ENCODE results near the gene TECPR1. TPM values are rescaled to one million over a fixed set of nuclear protein-coding genes. Genes with fewer than 3 reads are reported as not detected.
"Not testable (repeated sequence)": the region's sequence is repeated elsewhere in the genome, so short reads cannot be mapped to it uniquely, and the experiment has no call there.

Gene TECPR1
- total and polyA plus RNA-seq, 5 donors = 10.5 to 25.5 (median 25.1) TPM

DNA sequence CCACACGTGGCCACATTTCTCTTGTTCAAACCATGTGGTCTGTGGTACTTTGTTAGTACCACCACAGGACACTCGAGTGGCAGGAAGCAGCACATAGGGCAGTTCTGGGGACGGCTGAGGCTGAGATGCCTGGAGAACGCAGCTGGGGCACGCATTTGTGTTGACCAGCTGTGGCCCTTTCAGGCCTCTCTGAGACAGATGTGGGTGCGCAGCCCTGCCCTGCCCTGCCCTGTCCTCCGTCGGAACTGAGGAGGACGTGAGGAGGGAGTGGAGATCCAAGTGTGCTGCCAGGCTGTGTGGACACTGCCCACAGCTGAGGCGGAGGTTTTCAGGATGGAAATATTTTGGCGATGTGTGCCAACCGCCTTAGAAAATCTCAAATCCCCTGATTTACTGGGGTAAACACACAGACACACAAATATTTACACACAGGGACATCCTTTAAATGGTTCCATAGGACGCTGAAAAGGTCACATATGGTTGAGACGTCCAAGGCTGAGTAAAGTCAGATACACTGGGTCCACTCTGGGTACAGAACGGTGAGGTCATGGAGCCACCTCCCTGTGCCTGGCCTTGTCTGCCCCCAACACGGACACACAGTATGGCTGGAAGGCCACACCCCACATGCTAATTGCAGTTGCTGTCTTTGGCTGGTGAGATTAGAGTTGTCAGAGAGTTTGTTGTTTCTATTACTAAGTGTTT is 26.0 kb downstream of the TECPR1 start:
- 86% methylated on average over 16 of the region's 16 CpGs for WGBS
- no peaks in the 10 kb centered on the region for H3K4me1 ChIP-seq (ENCODE audit: control insufficient read depth, insufficient read depth, low read length)
- H3K27ac ChIP-seq (ENCODE audit: low read length) = no peak overlapping the region
- H3K9me3 ChIP-seq (ENCODE audit: control insufficient read depth, low read length) = no peaks in the 10 kb centered on the region
- H3K4me3 ChIP-seq (ENCODE audit: low read length) = no peak overlapping the region
- ATAC-seq (no peak), DNase-seq (peak in 2 of 3 donors; percentile 6 to 18)
- intact Hi-C loops (cut with DNase I) = no loop called here
- no peaks in the 10 kb centered on the region for H3K27me3 ChIP-seq (ENCODE audit: control insufficient read depth, insufficient read depth)

DNA sequence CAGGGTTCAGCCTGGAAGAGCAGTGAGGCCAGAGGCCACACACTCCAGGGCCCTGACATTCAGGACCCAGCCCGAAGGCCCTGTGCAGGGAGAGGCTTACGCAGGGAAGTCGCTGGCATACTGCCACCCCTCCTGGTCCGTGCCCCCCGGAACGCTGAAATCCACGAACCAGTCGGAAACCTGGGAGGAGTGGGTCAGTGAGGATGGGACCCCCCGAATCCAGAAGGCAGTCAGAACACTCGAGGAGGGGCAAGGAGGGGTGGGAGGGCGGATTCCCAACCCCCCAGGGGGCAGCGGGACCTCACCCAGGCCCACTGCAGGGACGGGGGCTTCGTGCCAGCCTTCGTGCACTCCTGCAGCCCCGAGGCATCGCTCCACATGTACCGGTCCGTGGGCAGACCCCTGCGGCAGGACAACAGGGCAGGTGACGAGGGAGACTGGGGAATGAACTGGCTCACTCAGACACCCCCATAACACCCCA is 27.3 kb downstream of the TECPR1 start:
- ATAC-seq (no peak), DNase-seq (peak in 2 of 3 donors; percentile 41 to 60)
- Histone ChIP-seq H3K27me3 (ENCODE audit: control insufficient read depth, insufficient read depth) (no peaks in the 10 kb centered on the region), H3K4me3 (ENCODE audit: low read length) (no peak overlapping the region), H3K27ac (ENCODE audit: low read length) (no peak overlapping the region), H3K9me3 (ENCODE audit: control insufficient read depth, low read length) (no peaks in the 10 kb centered on the region), H3K4me1 (ENCODE audit: control insufficient read depth, insufficient read depth, low read length) (no peaks in the 10 kb centered on the region)
- intact Hi-C loops (cut with DNase I) = no loop called here
- WGBS = 93% methylated on average over 21 of the region's 21 CpGs

DNA sequence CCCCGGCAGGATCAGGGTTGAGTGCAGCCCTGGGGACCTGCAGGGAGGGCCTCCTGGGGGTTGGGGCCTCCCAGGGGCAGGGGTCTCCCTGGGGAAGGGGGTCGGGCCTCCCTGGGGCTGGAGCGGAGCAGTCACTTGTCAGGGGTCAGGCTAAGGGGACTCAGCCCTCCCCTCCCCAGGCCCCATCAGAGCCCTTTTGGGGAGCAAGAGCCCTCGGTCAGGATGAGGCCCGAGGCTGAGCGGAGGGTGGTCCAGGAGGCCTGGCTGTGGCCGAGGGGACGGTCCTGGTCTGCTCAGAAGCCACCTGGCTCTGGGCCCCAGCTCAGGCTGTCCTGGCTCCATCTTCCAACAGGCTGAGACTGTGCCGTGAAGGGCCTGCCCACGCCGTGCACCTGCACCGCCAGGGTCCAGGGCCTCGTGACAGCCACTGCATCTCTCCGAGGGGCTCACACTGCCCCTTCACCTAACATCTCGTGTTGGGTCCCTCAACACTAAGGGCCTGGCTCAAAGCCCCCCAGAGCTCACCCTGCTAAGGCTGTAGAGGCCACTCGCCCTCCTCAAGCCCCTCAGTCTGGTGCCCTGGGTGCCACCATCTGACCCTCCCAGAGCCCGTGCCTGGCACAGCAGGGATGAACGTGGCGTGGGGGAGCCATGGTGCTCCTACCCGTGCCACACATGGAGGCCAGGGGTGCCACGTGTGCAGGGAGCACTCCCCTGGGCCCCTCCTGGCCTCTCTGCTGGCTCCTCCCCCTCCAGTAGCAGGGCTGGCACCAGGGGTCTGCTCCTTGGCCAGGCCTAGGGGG is 27.9 kb downstream of the TECPR1 start:
- ATAC-seq (peak in 1 of 2 donors; percentile 22), DNase-seq (peak in 2 of 3 donors; percentile 50 to 52)
- Histone ChIP-seq H3K27ac (ENCODE audit: low read length) (no peak overlapping the region), H3K27me3 (ENCODE audit: control insufficient read depth, insufficient read depth) (no peaks in the 10 kb centered on the region), H3K9me3 (ENCODE audit: control insufficient read depth, low read length) (no peaks in the 10 kb centered on the region), H3K4me3 (ENCODE audit: low read length) (no peak overlapping the region), H3K4me1 (ENCODE audit: control insufficient read depth, insufficient read depth, low read length) (no peaks in the 10 kb centered on the region)
- intact Hi-C loops (cut with DNase I) = no loop called here
- WGBS = 90% methylated on average over 21 of the region's 21 CpGs

DNA sequence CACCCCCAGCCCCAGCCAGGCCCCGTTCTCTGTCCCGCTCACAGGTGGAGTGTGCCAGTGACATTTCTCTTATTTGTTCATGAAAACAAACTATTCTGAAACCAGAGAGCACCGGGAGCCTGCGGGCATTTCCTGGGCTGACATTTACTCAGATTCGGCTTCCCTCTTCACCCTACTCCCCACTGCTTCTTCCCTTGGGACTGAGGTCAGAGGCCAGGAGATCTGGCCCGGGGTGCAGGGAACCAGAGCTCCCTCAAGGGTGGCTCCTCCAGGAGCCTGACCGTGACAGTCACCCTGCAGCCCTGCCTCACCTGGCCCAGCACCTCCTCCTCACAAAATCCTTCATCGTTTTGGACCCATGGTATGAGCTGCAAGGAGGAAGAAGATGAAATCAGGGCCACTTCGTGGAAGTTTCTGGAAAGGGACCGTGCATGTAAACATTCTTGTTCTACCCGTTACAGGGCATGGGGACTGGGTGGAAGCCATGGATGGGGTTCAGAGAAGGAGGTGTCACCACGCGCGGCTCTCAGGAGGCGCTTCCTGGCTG is 28.6 kb downstream of the TECPR1 start:
- Histone ChIP-seq H3K27ac (ENCODE audit: low read length) (no peak overlapping the region), H3K4me1 (ENCODE audit: control insufficient read depth, insufficient read depth, low read length) (no peaks in the 10 kb centered on the region), H3K9me3 (ENCODE audit: control insufficient read depth, low read length) (no peaks in the 10 kb centered on the region), H3K4me3 (ENCODE audit: low read length) (no peak overlapping the region), H3K27me3 (ENCODE audit: control insufficient read depth, insufficient read depth) (no peaks in the 10 kb centered on the region)
- intact Hi-C loops (cut with DNase I) = no loop called here
- 83% methylated on average over 15 of the region's 15 CpGs for WGBS
- DNase-seq = peak in 2 of 3 donors; percentile 6 to 27
- ATAC-seq = no peak

DNA sequence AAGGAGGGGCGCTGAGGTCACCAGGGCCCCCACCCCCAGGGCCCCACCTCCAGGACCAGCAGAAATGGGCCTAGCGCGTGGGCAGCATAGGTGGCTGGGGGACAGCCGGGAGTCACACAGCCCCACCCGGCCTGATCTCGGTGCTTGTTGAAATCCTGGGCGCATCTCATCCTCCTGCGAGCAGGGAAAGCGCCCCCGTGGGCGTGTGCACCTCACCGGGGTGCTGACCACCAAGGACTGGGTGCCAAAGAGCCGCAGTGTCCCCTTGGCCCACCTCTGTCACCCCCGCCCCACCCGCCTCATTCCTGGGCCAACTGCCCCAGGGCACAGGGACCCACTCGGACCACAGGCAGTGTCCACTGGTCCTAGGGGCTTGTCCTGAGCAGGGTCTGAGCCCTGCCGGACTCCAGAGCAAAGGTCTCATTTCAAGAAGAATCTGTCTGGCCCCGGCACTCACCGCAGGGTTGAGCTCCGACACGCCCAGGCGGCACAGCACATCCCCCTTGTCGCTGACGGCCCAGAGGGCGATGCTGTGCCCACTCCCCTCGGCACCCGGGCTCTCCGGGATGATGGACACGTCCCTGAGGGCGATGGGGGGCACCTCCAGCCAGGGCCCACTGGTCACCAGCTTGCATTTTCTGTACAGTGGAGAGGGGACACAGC is 29.4 kb downstream of the TECPR1 start:
- DNase-seq (peak in 2 of 3 donors; percentile 36 to 50), ATAC-seq (peak in 1 of 2 donors; percentile 14)

DNA sequence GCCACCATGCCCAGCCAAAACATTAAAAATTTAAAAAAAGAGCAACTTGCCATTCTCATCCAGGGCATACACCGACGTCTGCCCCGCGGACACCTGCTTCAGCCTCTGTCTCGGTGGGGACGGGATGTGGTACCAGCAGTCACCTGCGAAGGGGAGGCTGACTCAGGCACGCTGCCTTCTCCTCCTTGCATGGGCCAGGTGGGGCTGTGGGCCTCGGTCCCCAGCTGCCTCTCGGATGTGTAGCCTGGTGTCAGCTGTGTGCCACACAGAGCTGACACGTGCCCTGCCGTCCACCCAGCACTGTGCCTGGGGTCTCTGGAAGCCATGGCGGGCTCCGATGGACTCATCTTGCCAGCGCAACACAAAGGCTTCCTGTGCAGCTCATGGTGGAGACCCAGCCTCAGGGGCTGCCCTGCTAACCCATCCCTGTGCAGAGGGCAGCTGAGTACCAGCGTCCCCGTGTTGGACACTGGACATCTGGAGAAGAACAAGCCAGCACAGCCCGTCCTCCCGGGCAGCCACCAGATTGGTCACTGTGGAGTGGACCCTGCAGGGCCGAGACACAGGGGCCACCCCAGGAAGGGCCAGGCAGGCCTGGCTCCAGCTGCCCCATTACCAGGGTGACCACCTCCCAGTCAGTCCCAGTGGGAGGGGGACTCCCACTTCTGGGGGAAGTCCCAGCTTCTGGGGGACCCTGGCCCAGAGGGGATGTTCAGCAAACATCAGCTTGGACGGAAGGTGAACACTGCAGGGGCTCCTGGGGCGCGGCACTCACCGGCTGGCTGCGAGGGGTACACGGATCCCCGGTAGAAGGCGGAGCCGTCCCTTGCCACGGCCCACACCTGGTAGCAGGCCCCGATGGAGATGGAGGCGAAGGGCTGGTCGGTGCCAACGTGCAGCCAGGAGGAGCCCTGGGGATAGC is 30.2 kb downstream of the TECPR1 start:
- Histone ChIP-seq H3K4me1 (ENCODE audit: control insufficient read depth, insufficient read depth, low read length) (no peaks in the 10 kb centered on the region), H3K4me3 (ENCODE audit: low read length) (no peak overlapping the region), H3K9me3 (ENCODE audit: control insufficient read depth, low read length) (no peaks in the 10 kb centered on the region), H3K27ac (ENCODE audit: low read length) (no peak overlapping the region), H3K27me3 (ENCODE audit: control insufficient read depth, insufficient read depth) (no peaks in the 10 kb centered on the region)
- WGBS = 95% methylated on average over 34 of the region's 34 CpGs
- intact Hi-C loops (cut with DNase I) = no loop called here
- peak in 2 of 3 donors; percentile 26 to 44 for DNase-seq
- peak; percentile 7 to 11 for ATAC-seq

More for the DNA sequence above, 29.4 kb downstream of the TECPR1 start:
- no peak overlapping the region for H3K27ac ChIP-seq (ENCODE audit: low read length)
- WGBS = 94% methylated on average over 30 of the region's 30 CpGs
- no peaks in the 10 kb centered on the region for H3K4me1 ChIP-seq (ENCODE audit: control insufficient read depth, insufficient read depth, low read length)
- no peaks in the 10 kb centered on the region for H3K27me3 ChIP-seq (ENCODE audit: control insufficient read depth, insufficient read depth)
- no peak overlapping the region for H3K4me3 ChIP-seq (ENCODE audit: low read length)
- intact Hi-C loops (cut with DNase I) = no loop called here
- no peaks in the 10 kb centered on the region for H3K9me3 ChIP-seq (ENCODE audit: control insufficient read depth, low read length)

DNA sequence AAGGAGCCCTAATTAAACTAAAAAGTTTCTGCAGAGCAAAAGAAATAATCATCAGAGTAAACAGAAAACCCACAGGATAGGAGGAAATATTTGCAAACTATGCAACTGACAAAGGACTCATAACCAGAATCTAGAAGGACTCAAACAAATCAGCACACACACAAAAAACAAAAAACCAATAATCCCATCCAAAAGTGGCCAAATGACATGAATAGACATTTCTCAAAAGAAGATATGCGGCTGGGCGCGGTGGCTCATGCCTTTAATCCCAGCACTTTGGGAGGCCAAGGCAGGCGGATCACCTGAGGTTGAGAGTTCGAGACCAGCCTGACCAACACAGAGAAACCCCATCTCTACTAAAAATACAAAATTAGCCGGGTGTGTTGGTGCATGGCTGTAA is 32.6 kb downstream of the TECPR1 start:
- WGBS = 96% methylated on average over 6 of the region's 6 CpGs
- intact Hi-C loops (cut with DNase I); H3K27me3 ChIP-seq (ENCODE audit: control insufficient read depth, insufficient read depth); H3K27ac ChIP-seq (ENCODE audit: low read length); ATAC-seq; H3K9me3 ChIP-seq (ENCODE audit: control insufficient read depth, low read length); H3K4me3 ChIP-seq (ENCODE audit: low read length); H3K4me1 ChIP-seq (ENCODE audit: control insufficient read depth, insufficient read depth, low read length): not testable (repeated sequence)
- peak in 2 of 3 donors; percentile 2 to 4 for DNase-seq

GRCh38 chr7:98217623-98218582 is 34.1 kb downstream of the TECPR1 start:
- no peak overlapping the region for H3K27ac ChIP-seq (ENCODE audit: low read length)
- no peaks in the 10 kb centered on the region for H3K9me3 ChIP-seq (ENCODE audit: control insufficient read depth, low read length)
- intact Hi-C loops (cut with DNase I) = no loop called here
- H3K4me3 ChIP-seq (ENCODE audit: low read length) = no peak overlapping the region
- no peaks in the 10 kb centered on the region for H3K27me3 ChIP-seq (ENCODE audit: control insufficient read depth, insufficient read depth)
- no peaks in the 10 kb centered on the region for H3K4me1 ChIP-seq (ENCODE audit: control insufficient read depth, insufficient read depth, low read length)
- DNase-seq (peak in 2 of 3 donors; percentile 58 to 71), ATAC-seq (peak in 1 of 2 donors; percentile 2)
- 79% methylated on average over 41 of the region's 41 CpGs for WGBS

- WGBS = 87% methylated on average over 24 of the region's 24 CpGs
- no peaks in the 10 kb centered on the region for H3K9me3 ChIP-seq (ENCODE audit: control insufficient read depth, low read length)
- no peak overlapping the region for H3K27ac ChIP-seq (ENCODE audit: low read length)
- DNase-seq (peak in 1 of 3 donors; percentile 53), ATAC-seq (no peak)
- no peak overlapping the region for H3K4me3 ChIP-seq (ENCODE audit: low read length)
- no peaks in the 10 kb centered on the region for H3K4me1 ChIP-seq (ENCODE audit: control insufficient read depth, insufficient read depth, low read length)
- no peaks in the 10 kb centered on the region for H3K27me3 ChIP-seq (ENCODE audit: control insufficient read depth, insufficient read depth)
- intact Hi-C loops (cut with DNase I) = no loop called here
Measured at GRCh38 chr7:98216941-98217622, 35.0 kb downstream of the TECPR1 start.
